Fibroblast of lung (primary cell): Measurements from ENCODE around the gene MKX. TPM values are rescaled to one million over a fixed set of nuclear protein-coding genes. Genes with fewer than 3 reads are reported as not detected.

ENCODE experiments used
- DNase-seq, 2 donors: peaks; one replicate each; pipeline versions ENCODE4 v3.0.0 to v3.0.0-alpha.2; 2010; ENCODE audit warnings: low read depth in 2 of 2
- H2AFZ ChIP-seq: 2 replicates; pipeline ENCODE4 v1.5.1; 2012; ENCODE audit warnings: low read length, control low read depth, inconsistent platforms
- H3K27ac ChIP-seq: 2 replicates; pipeline ENCODE4 v1.5.1; 2011; ENCODE audit warnings: low read length, control low read depth; ENCODE audit not compliant: insufficient read depth
- H3K27me3 ChIP-seq: 2 replicates; pipeline ENCODE4 v1.5.1; 2011; ENCODE audit warnings: mild to moderate bottlenecking, low read length; ENCODE audit not compliant: control insufficient read depth, insufficient read depth
- H3K36me3 ChIP-seq: 2 replicates; pipeline ENCODE4 v1.5.1; 2011; ENCODE audit warnings: low read length; ENCODE audit not compliant: control insufficient read depth, insufficient read depth
- H3K4me1 ChIP-seq: 2 replicates; pipeline ENCODE4 v1.5.1; 2011; ENCODE audit warnings: low read length; ENCODE audit not compliant: control insufficient read depth, insufficient read depth; ENCODE audit errors: extremely low read depth
- H3K4me2 ChIP-seq: 2 replicates; pipeline ENCODE4 v1.5.1; 2011; ENCODE audit warnings: low read length, control low read depth; ENCODE audit not compliant: insufficient read depth; ENCODE audit errors: extremely low read depth
- H3K4me3 ChIP-seq, 4 experiments: fragments of 200-600 bp in 1 of 4; sonication (generic) in 1 of 4; replicated peaks in 1 of 4; 2 replicates each; pipeline ENCODE4 v1.5.1; 2011 to 2016; ENCODE audit warnings: low read length in 4 of 4, low read depth in 3 of 4, mild to moderate bottlenecking in 3 of 4, control low read depth in 2 of 4, inconsistent platforms in 1 of 4, mixed read lengths in 1 of 4; ENCODE audit not compliant: insufficient read depth in 1 of 4; ENCODE audit errors: control extremely low read depth in 1 of 4
- H3K79me2 ChIP-seq: 2 replicates; pipeline ENCODE4 v1.5.1; 2012; ENCODE audit warnings: mild to moderate bottlenecking, low read length, inconsistent platforms; ENCODE audit not compliant: control insufficient read depth, insufficient read depth
- H3K9ac ChIP-seq: 2 replicates; pipeline ENCODE4 v1.5.1; 2011; ENCODE audit warnings: mild to moderate bottlenecking, low read length, control low read depth; ENCODE audit not compliant: insufficient read depth
- H3K9me3 ChIP-seq: 2 replicates; pipeline ENCODE4 v1.5.1; 2012; ENCODE audit warnings: low read depth, low read length; ENCODE audit not compliant: control insufficient read depth, insufficient read depth
- H4K20me1 ChIP-seq: 2 replicates; pipeline ENCODE4 v1.5.1; 2011; ENCODE audit warnings: low read length; ENCODE audit not compliant: control insufficient read depth, insufficient read depth; ENCODE audit errors: extremely low read depth
- EZH2 ChIP-seq: IDR thresholded peaks from 2 replicates; pipeline ENCODE4 v1.5.1; 2012; ENCODE audit warnings: low read length, control low read depth, mild to moderate bottlenecking; ENCODE audit errors: missing control alignments
- polyA plus RNA-seq, 2 donors: library from polyadenylated mRNA; depleted of rRNA in 1 of 2; stranded (reverse) in 1 of 2; unstranded in 1 of 2; fragments of >200 nt; gene quantifications; 2 replicates each; pipeline ENCODE4 v1.2.1, GENCODE V29; 2011 to 2012; ENCODE audit warnings: missing spikeins in 1 of 2
- total RNA-seq: library from RNA; depleted of rRNA; stranded (reverse); fragments of >200 nt; gene quantifications from 2 replicates; pipeline ENCODE4 v1.2.1, GENCODE V29; 2014
- TF ChIP-seq, protein P1 (sequence below), 2 donors: IDR thresholded peaks in 1 of 2; conservative IDR thresholded peaks in 1 of 2; 1 replicate in 1 of 2; 2 replicates in 1 of 2; pipeline ENCODE4 v1.5.1; 2011 to 2012; ENCODE audit warnings: low read length in 2 of 2, control low read depth in 1 of 2, inconsistent platforms in 1 of 2, low read depth in 1 of 2, mild to moderate bottlenecking in 1 of 2

The MKX gene
- total and polyA plus RNA-seq, 2 donors (not counting 1 experiment from before 2014, with no cell fraction given): 2.2 to 15.0 TPM

DNA sequence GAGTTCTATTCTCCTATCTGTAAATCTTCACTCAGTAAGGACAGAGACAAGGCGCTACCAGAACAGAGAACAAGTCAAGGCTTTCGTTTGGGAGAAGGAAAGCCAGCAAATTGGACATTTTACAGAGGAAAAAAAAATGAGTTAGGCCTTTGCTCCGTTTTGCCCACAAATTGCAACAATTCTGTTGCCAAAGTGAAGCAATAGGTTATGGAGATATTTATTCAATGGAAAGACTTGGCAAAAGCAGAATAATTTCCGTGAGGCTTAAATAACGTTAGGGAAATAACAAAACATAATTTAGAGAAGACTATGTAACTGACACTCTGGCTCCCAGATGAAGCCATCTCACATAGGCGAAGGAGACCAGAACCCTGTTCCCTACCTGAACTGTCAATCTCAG, 67.5 kb downstream of the MKX start:
- Histone ChIP-seq H3K36me3 (no peaks in the 10 kb centered on the region), H3K4me2 (no peak overlapping the region), H3K27ac (no peak overlapping the region), H3K27me3 (no peaks in the 10 kb centered on the region), H3K79me2 (no peaks in the 10 kb centered on the region), H3K4me3 (no peak overlapping the region), H3K4me1 (no peaks in the 10 kb centered on the region), H3K9me3 (no peaks in the 10 kb centered on the region), H4K20me1 (no peaks in the 10 kb centered on the region), H3K9ac (no peak overlapping the region), H2AFZ (no peak overlapping the region)
- peak in 1 of 2 donors; percentile 39 for DNase-seq
- TF ChIP-seq, protein P1, sequence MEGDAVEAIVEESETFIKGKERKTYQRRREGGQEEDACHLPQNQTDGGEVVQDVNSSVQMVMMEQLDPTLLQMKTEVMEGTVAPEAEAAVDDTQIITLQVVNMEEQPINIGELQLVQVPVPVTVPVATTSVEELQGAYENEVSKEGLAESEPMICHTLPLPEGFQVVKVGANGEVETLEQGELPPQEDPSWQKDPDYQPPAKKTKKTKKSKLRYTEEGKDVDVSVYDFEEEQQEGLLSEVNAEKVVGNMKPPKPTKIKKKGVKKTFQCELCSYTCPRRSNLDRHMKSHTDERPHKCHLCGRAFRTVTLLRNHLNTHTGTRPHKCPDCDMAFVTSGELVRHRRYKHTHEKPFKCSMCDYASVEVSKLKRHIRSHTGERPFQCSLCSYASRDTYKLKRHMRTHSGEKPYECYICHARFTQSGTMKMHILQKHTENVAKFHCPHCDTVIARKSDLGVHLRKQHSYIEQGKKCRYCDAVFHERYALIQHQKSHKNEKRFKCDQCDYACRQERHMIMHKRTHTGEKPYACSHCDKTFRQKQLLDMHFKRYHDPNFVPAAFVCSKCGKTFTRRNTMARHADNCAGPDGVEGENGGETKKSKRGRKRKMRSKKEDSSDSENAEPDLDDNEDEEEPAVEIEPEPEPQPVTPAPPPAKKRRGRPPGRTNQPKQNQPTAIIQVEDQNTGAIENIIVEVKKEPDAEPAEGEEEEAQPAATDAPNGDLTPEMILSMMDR (conservative IDR thresholded peaks at IDR 0.05 in 1 of 2, IDR thresholded peaks at IDR 0.05 in 1 of 2; ENCODE audit: low read depth in 1 of 2, low read length in 2 of 2): no peak
- TF ChIP-seq EZH2: no peak

DNA sequence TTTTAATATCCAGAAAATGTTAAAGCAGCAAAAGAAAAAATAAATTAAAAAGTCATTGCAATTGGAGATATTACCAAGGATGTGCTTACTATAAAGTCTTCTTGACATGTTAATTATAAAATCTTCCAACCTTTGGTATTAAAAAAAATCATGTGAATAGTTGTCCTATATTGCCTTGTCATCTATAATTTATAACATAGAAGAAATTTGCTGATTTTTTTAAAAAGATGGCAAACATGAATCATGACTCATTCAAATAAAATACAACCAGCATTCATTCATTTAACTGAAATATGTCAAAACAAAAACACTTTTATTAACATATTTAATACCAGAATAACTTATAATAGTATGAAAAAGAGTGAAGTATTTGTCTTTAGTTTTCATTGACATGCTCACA, 72.6 kb downstream of the MKX start:
- Histone ChIP-seq H3K36me3 (no peaks in the 10 kb centered on the region), H2AFZ (no peak overlapping the region), H3K9ac (no peak overlapping the region), H4K20me1 (no peaks in the 10 kb centered on the region), H3K4me2 (no peak overlapping the region), H3K4me3 (no peak overlapping the region), H3K27me3 (no peaks in the 10 kb centered on the region), H3K79me2 (no peaks in the 10 kb centered on the region), H3K27ac (no peak overlapping the region), H3K4me1 (no peaks in the 10 kb centered on the region), H3K9me3 (no peaks in the 10 kb centered on the region)
- TF ChIP-seq, protein P1 (conservative IDR thresholded peaks at IDR 0.05 in 1 of 2, IDR thresholded peaks at IDR 0.05 in 1 of 2; ENCODE audit: low read depth in 1 of 2, low read length in 2 of 2): no peak
- TF ChIP-seq EZH2: no peak
- no peak for DNase-seq

DNA sequence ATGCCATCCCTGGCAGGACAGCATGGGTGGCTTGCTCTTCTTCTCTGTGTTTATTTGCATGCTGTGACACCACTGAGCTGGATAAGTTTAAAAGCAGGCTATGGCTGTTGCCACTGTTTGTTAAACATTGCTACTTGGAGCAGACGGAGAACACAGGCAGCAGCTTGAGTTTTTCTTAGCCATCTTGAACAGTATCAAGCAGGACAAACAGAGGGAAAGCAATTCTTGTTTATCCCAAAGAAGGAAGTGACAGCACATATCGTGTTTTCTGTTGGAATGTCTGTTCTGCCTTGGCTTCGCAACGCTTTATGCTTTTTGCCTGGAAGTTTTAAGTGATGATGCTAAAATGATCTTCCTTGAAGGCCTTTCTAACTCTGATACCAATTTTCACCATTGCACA, 73.8 kb downstream of the MKX start:
- Histone ChIP-seq H2AFZ (no peak overlapping the region), H3K4me2 (no peak overlapping the region), H3K9me3 (no peaks in the 10 kb centered on the region), H3K9ac (no peak overlapping the region), H4K20me1 (no peaks in the 10 kb centered on the region), H3K27me3 (no peaks in the 10 kb centered on the region), H3K79me2 (no peaks in the 10 kb centered on the region), H3K4me1 (no peaks in the 10 kb centered on the region), H3K4me3 (no peak overlapping the region), H3K27ac (no peak overlapping the region), H3K36me3 (no peaks in the 10 kb centered on the region)
- no peak for TF ChIP-seq EZH2
- TF ChIP-seq, protein P1 (conservative IDR thresholded peaks at IDR 0.05 in 1 of 2, IDR thresholded peaks at IDR 0.05 in 1 of 2; ENCODE audit: low read depth in 1 of 2, low read length in 2 of 2): no peak
- no peak for DNase-seq
